BJ (cell line): ENCODE data around the gene OR1E2. TPM values are rescaled to one million over a fixed set of nuclear protein-coding genes. Genes with fewer than 3 reads are reported as not detected.
"Not testable (repeated sequence)": the region's sequence is repeated elsewhere in the genome, so short reads cannot be mapped to it uniquely, and the experiment has no call there.

Source experiments
- CTCF ChIA-PET: fragments of 350-600 bp; formaldehyde crosslinking; extraction: SDS; loops from one replicate; lab custom pipeline; 2021; ENCODE audit warnings: antibody characterized with exemption, inconsistent platforms; lab: Yijun Ruan, JAX
- POLR2A ChIA-PET: fragments of 300-600 bp; sonication (Branson Sonifier 250); formaldehyde crosslinking; extraction: SDS; loops from one replicate; lab custom pipeline; 2021; ENCODE audit warnings: antibody characterized with exemption; lab: Charles Lee
- DNase-seq: peaks from one replicate; pipeline ENCODE4 v3.0.0-alpha.2; 2011; ENCODE audit warnings: low read depth
- H3K27me3 ChIP-seq: 2 replicates; pipeline ENCODE4 v1.6.0; 2011; ENCODE audit warnings: low read length; ENCODE audit not compliant: control insufficient read depth, insufficient read depth
- H3K36me3 ChIP-seq: 2 replicates; pipeline ENCODE4 v1.5.1; 2011; ENCODE audit warnings: low read length; ENCODE audit not compliant: control insufficient read depth, insufficient read depth
- H3K4me3 ChIP-seq: 2 replicates; pipeline ENCODE4 v1.5.1; 2011; ENCODE audit warnings: low read depth, mild to moderate bottlenecking, control low read depth, low read length
- polyA plus RNA-seq: library from polyadenylated mRNA; depleted of rRNA; stranded (reverse); fragments of >200 nt; gene quantifications from 2 replicates; pipeline ENCODE4 v1.2.3, GENCODE V29; 2011
- TF ChIP-seq, protein P1 (sequence below): IDR thresholded peaks from 2 replicates; pipeline ENCODE4 v1.5.1; 2011; ENCODE audit warnings: low read depth, mild to moderate bottlenecking, control low read depth, inconsistent platforms, low read length, moderate library complexity; ENCODE audit not compliant: insufficient read depth

OR1E2 gene
- polyA plus RNA-seq, 1 experiment, result not detected

DNA sequence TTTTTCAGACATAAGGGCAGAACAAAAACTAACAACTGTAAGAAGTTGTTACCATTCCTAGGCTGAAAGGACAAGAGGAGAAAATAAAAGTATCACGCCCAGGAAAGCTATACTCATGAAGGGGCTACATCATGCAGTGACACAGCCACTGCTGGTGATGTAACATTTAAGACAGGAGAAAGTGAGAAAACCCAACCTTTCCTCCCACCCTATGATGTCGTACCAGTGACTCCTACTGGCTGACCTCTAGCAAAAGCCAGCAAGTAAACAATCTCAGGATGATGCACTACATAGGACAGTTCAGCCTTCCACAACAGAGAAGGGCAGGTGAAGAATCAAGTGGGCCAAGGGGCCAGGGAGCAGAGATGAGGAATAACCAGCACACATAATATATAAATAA, 14.0 kb upstream of the OR1E2 start:
- ChIA-PET POLR2A (no interaction called here), CTCF (no interaction called here)
- Histone ChIP-seq H3K27me3 (no peaks in the 10 kb centered on the region), H3K4me3 (no peak overlapping the region), H3K36me3 (no peaks in the 10 kb centered on the region)
- TF ChIP-seq, protein P1, sequence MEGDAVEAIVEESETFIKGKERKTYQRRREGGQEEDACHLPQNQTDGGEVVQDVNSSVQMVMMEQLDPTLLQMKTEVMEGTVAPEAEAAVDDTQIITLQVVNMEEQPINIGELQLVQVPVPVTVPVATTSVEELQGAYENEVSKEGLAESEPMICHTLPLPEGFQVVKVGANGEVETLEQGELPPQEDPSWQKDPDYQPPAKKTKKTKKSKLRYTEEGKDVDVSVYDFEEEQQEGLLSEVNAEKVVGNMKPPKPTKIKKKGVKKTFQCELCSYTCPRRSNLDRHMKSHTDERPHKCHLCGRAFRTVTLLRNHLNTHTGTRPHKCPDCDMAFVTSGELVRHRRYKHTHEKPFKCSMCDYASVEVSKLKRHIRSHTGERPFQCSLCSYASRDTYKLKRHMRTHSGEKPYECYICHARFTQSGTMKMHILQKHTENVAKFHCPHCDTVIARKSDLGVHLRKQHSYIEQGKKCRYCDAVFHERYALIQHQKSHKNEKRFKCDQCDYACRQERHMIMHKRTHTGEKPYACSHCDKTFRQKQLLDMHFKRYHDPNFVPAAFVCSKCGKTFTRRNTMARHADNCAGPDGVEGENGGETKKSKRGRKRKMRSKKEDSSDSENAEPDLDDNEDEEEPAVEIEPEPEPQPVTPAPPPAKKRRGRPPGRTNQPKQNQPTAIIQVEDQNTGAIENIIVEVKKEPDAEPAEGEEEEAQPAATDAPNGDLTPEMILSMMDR, result no peak
- DNase-seq, result no peak

DNA sequence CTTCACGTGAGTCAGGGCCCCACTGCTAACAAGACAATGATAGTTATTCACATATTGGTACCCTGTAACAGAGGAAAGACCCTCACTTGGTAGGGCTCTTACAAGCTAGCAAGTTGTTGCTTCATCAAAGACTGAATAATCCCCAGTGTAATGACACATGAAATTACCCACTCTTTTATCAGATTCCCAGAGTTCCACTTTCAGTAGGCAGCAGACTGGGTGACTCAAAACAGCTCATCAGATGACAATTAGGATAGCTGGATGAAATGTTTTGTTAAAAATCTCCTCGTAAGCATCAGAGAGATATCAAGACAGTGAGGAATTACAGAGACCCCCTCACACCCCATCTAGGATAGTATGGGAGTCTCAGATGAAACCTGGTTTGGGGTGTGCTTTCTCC, 6.8 kb upstream of the OR1E2 start:
- TF ChIP-seq, protein P1, result no peak
- ChIA-PET CTCF (no interaction called here), POLR2A (no interaction called here)
- no peaks in the 10 kb centered on the region for H3K27me3 ChIP-seq
- no peaks in the 10 kb centered on the region for H3K36me3 ChIP-seq
- no peak for DNase-seq
- H3K4me3 ChIP-seq, result no peak overlapping the region

DNA sequence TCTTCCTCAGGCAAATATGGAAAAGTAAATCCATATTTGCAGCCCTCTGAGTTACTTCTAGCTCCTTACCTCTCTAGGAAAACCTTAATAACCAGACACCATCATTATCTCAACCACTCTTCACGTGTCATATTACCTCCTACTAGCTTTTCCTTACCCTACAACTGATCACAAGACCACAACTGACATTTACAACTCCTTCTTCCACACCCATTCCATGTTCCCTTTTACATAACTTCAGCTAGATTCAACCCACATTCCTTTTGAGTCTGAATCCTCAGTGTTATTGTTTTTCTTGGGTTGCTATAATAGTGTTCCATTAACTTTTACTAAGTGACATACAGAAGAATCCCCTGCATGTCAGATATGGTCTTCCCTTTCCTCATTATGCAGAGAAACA, 4.7 kb upstream of the OR1E2 start:
- H3K4me3 ChIP-seq, result no peak overlapping the region
- TF ChIP-seq, protein P1, result no peak
- no peak for DNase-seq
- ChIA-PET CTCF (no interaction called here), POLR2A (no interaction called here)
- H3K36me3 ChIP-seq, result no peaks in the 10 kb centered on the region
- no peaks in the 10 kb centered on the region for H3K27me3 ChIP-seq

DNA sequence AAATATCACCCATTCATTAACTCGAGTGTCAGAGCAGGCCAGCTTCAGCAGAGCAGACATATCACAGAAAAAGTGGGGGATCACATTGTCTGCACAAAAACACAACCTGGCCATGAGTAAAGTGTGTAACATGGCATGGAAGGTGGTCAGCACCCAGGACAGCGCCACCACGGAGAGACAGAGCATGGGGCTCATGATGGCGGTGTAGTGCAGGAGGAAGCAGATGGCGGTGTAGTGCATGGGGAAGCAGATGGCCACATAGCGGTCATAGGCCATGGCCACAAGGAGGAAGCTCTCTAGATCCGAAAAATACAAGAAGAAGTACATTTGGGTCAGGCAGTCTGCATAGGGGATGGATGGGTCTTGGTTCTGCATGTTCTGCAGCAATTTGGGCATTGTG, 426 bp downstream of the OR1E2 start:
- POLR2A ChIA-PET, CTCF ChIA-PET, H3K27me3 ChIP-seq, DNase-seq, H3K4me3 ChIP-seq, H3K36me3 ChIP-seq: not testable (repeated sequence)

DNA sequence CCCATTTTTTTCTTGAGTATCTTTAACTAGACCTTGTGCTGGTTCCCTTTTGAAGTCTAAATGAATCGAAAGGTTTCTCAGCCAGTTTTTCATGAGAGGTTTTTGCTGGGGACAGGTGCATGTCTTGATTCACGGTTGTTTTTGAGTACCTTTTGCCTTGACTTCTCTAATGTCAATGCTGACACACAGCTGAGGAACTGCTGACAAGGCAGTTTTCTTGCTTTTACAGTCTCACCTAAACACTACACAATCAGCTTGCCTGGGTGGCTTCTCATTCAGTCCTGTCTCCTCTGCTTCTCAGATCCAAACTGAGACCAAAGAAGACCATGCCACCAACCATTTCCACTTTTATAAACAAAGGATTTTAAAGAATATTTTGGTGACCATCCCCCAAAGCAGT, 15.4 kb downstream of the OR1E2 start:
- Histone ChIP-seq H3K36me3 (no peaks in the 10 kb centered on the region), H3K4me3 (no peak overlapping the region), H3K27me3 (no peaks in the 10 kb centered on the region)
- POLR2A ChIA-PET, result no interaction called here
- CTCF ChIA-PET, result no interaction called here
- TF ChIP-seq, protein P1, result no peak
- no peak for DNase-seq

DNA sequence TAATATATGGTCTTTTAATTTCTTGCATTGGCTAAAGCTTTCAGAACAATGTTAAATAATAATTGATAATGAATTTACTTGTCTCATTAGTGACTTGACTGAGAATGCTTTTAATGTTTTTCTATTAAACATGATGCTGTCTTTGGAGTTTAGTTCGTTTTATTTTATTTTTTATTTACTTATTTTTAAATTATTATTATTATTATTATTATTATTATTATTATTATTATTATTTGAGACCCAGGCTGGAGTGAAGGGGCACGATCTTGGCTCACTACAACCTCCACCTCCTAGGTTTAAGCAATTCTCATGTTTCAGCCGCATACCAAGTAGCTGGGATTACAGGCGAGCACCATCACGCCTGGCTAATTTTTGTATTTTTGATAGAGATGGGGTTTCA, 18.0 kb downstream of the OR1E2 start:
- no peak overlapping the region for H3K4me3 ChIP-seq
- no peak for DNase-seq
- no peaks in the 10 kb centered on the region for H3K36me3 ChIP-seq
- ChIA-PET POLR2A (no interaction called here), CTCF (no interaction called here)
- H3K27me3 ChIP-seq, result no peaks in the 10 kb centered on the region
- TF ChIP-seq, protein P1, result no peak

DNA sequence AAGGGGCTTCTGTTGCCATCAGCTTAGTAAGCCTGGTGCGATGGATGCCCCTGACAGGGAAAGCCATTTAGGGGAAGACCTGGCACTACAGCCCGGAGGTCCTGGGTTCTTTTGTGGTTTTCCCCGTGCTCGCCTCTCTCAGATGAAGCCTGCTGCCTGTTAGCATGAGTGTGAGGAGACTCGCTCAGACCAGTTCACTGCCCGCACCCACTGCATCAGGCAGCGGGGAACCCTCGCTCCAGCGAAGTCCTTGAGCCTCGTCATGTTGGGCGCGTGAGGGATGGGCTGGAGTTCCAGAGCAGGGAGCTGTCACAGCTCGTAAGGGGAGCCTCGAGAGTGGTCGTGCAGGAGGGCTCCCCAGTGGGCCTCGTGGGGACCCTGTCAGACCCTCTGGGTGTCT, 21.4 kb downstream of the OR1E2 start:
- H3K27me3 ChIP-seq, CTCF ChIA-PET, POLR2A ChIA-PET, H3K4me3 ChIP-seq, H3K36me3 ChIP-seq, DNase-seq: not testable (repeated sequence)
